BE2C (cell line): ENCODE measurements around the gene TTYH3.
A peak's percentile ranks its signal among the peaks of the same experiment; 100 is the strongest.

Experiments
- DNase-seq: peaks from one replicate; pipeline ENCODE4 v3.0.0-alpha.2; 2020
- H3K27me3 ChIP-seq: fragments of 250-450 bp; sonication (Bioruptor Pico); 2 replicates; pipeline ENCODE4 v1.5.1; 2020; ENCODE audit warnings: mild to moderate bottlenecking
- H3K36me3 ChIP-seq: fragments of 250-450 bp; sonication (Bioruptor Pico); 2 replicates; pipeline ENCODE4 v1.5.1; 2020; ENCODE audit warnings: mild to moderate bottlenecking
- H3K4me1 ChIP-seq: fragments of 250-450 bp; sonication (Bioruptor Pico); 2 replicates; pipeline ENCODE4 v1.5.1; 2020
- H3K4me3 ChIP-seq: 2 replicates; pipeline ENCODE4 v1.5.1; 2011; ENCODE audit warnings: low read depth, low read length
- H3K9me3 ChIP-seq: fragments of 250-450 bp; sonication (Bioruptor Pico); 2 replicates; pipeline ENCODE4 v1.5.1; 2020
- TF ChIP-seq, protein P1 (sequence below): IDR thresholded peaks from 2 replicates; pipeline ENCODE4 v1.5.1; 2012; ENCODE audit warnings: mild to moderate bottlenecking, low read depth, low read length

The TTYH3 gene

DNA sequence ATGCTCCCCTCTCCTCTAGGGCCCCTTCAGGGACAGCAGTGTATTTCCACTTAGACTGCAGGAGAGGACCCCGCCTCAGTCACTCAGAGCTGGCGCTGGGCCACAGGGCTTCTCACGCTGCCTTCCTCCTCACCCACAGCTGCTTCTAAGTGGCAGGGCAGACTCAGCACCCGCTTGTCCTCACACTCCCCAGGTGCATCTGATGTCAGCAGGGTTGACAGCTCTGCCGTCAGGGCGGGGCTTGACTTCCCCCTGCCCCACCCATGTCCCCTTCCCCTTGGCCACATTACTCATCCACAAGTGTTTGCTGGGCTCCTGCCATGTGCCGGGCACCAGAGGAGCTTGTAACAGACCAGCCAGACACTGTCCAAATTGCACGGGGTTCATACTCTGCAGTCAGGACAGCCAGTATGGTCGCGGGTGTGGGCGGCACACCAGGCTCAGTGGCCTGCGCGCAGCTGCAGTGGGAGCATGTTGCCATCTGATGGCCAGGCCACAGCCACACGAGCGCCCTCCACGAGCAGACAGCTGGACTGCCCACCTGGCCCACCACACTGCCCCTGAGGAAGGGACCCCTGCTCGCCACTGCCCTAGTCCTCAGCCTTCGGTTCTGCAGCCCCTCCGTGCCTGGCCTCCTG is 29.3 kb upstream of the TTYH3 start:
- TF ChIP-seq, protein P1, sequence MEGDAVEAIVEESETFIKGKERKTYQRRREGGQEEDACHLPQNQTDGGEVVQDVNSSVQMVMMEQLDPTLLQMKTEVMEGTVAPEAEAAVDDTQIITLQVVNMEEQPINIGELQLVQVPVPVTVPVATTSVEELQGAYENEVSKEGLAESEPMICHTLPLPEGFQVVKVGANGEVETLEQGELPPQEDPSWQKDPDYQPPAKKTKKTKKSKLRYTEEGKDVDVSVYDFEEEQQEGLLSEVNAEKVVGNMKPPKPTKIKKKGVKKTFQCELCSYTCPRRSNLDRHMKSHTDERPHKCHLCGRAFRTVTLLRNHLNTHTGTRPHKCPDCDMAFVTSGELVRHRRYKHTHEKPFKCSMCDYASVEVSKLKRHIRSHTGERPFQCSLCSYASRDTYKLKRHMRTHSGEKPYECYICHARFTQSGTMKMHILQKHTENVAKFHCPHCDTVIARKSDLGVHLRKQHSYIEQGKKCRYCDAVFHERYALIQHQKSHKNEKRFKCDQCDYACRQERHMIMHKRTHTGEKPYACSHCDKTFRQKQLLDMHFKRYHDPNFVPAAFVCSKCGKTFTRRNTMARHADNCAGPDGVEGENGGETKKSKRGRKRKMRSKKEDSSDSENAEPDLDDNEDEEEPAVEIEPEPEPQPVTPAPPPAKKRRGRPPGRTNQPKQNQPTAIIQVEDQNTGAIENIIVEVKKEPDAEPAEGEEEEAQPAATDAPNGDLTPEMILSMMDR = no peak
- Histone ChIP-seq H3K9me3 (no peaks in the 10 kb centered on the region), H3K36me3 (peaks cover 15% of the 10 kb centered on the region), H3K4me1 (peaks cover 16% of the 10 kb centered on the region), H3K27me3 (no peaks in the 10 kb centered on the region), H3K4me3 (no peak overlapping the region)
- DNase-seq = peak; percentile 47

DNA sequence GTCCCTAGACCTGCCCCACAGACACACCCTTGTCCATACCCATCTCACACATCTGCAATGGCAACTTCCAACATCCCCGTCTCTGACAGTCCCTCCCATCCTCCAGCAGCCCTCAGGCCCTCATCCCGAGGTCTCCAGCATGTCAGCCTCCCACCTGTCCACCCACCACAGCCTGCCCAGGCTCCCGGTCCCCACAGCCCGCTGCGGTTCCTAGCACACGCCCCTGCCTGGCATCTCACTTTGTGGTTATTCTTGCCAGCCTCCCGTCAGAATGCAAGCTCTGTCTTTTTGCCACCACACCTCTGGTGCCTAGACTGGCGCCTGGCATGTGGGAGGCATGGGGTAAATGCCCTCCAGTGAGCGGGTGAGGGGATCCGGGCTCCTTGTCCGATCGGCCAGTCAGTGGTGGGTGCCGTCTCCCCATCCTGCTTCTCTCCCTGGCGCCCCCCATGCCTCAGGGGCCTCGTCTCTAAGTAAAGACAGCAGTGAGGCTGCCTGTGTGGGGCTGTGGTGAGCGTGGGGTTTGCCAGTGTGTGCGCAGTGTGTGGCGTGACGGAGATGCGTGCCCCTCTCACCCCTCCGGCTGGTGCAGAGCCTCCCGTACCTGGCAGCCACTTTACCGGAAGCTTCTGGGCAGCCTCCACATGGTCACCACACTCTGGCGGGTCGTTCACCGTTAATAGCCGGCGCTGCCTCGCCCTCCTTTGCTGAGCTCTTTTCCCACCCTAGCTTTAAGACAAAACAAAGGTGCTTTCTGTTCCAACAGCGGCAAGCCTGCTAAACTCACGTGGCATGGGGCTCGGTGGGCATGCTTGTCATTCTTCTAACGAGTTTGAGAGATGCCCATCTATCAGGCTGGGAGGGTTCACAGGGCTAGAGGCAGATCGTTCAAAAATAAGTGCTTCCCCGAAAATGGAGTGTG is 28.5 kb upstream of the TTYH3 start:
- TF ChIP-seq, protein P1 = no peak
- Histone ChIP-seq H3K4me3 (no peak overlapping the region), H3K9me3 (no peaks in the 10 kb centered on the region), H3K4me1 (peaks cover 16% of the 10 kb centered on the region), H3K36me3 (peaks cover 14% of the 10 kb centered on the region), H3K27me3 (no peaks in the 10 kb centered on the region)
- no peak for DNase-seq

GRCh38 chr7:2604608-2605174 is 27.1 kb upstream of the TTYH3 start:
- Histone ChIP-seq H3K9me3 (no peaks in the 10 kb centered on the region), H3K4me3 (no peak overlapping the region), H3K27me3 (no peaks in the 10 kb centered on the region), H3K4me1 (peaks cover 16% of the 10 kb centered on the region), H3K36me3 (peaks cover 5% of the 10 kb centered on the region)
- TF ChIP-seq, protein P1 = 0 out of 2 replicates have a peak, but pooled peaks have one; percentile 13
- DNase-seq = no peak

GRCh38 chr7:2605608-2606538 is 25.9 kb upstream of the TTYH3 start:
- Histone ChIP-seq H3K9me3 (no peaks in the 10 kb centered on the region), H3K27me3 (no peaks in the 10 kb centered on the region), H3K4me1 (peaks cover 16% of the 10 kb centered on the region), H3K4me3 (no peak overlapping the region), H3K36me3 (peaks cover 2% of the 10 kb centered on the region; the same call in 1 of the 2 replicates)
- TF ChIP-seq, protein P1 = no peak; the same call in 1 of the 2 replicates
- no peak for DNase-seq

DNA sequence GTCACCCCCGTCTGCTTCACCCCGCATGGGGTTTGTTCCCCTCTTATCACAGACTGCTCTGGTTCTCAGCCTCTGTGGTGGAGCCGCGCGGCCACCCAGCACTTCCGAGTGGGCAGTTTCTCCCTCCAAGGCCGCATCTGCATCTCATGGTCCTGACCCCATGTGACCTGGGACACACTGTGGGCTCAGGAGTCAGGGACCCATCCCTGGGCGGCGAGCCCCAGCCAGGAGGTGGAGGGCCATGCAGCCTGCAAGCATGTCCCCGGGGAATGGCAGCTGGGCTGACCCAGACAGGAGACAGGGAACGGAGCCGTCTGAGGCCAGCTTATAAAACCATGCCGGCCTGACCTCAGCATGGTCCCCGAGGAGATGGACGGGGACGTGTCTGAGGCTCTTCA is 25.2 kb upstream of the TTYH3 start:
- TF ChIP-seq, protein P1 = no peak
- no peaks in the 10 kb centered on the region for H3K36me3 ChIP-seq
- H3K27me3 ChIP-seq = no peaks in the 10 kb centered on the region
- peak; percentile 66 for DNase-seq
- peaks cover 16% of the 10 kb centered on the region for H3K4me1 ChIP-seq
- H3K4me3 ChIP-seq = no peak overlapping the region
- H3K9me3 ChIP-seq = no peaks in the 10 kb centered on the region
